Keratinocyte (primary cell): ENCODE results near the gene NANOS2. TPM values are rescaled to one million over a fixed set of nuclear protein-coding genes. Genes with fewer than 3 reads are reported as not detected.

Source experiments
- DNase-seq: peaks from one replicate; pipeline ENCODE4 v3.0.0-alpha.2; 2011; ENCODE audit warnings: low read depth, missing footprints, low spot score
- FAIRE-seq: peaks from 2 replicates; lab custom pipeline; 2011; peaks lifted over from hg19 to GRCh38; lab: Jason Lieb, UNC
- H2AFZ ChIP-seq: 2 replicates; pipeline ENCODE4 v1.6.0; 2012; ENCODE audit warnings: low read length, control low read depth, inconsistent platforms; ENCODE audit not compliant: control insufficient read depth
- H3K27ac ChIP-seq: 2 replicates; pipeline ENCODE4 v1.5.1; 2011; ENCODE audit warnings: low read length; ENCODE audit not compliant: control insufficient read depth, insufficient read depth
- H3K27me3 ChIP-seq: 3 replicates; pipeline ENCODE4 v1.6.0; 2011; ENCODE audit warnings: low read length; ENCODE audit not compliant: control insufficient read depth, insufficient read depth; ENCODE audit errors: extremely low read depth
- H3K36me3 ChIP-seq, 2 experiments: 2 replicates in 1 of 2; 3 replicates in 1 of 2; pipeline ENCODE4 v1.5.1; 2011; ENCODE audit warnings: low read length in 2 of 2, mild to moderate bottlenecking in 1 of 2; ENCODE audit not compliant: control insufficient read depth in 2 of 2, insufficient read depth in 2 of 2; ENCODE audit errors: extremely low read depth in 1 of 2
- H3K4me1 ChIP-seq: 3 replicates; pipeline ENCODE4 v1.5.1; 2011; ENCODE audit warnings: low read length; ENCODE audit not compliant: control insufficient read depth, insufficient read depth; ENCODE audit errors: extremely low read depth
- H3K4me2 ChIP-seq: 3 replicates; pipeline ENCODE4 v1.6.0; 2011; ENCODE audit warnings: low read depth, low read length; ENCODE audit not compliant: control insufficient read depth, insufficient read depth; ENCODE audit errors: extremely low read depth
- H3K4me3 ChIP-seq, 3 experiments: fragments of 200-600 bp in 1 of 3; sonication (generic) in 1 of 3; 2 replicates in 2 of 3; 3 replicates in 1 of 3; pipeline ENCODE4 v1.5.1; 2011 to 2016; ENCODE audit warnings: low read length in 3 of 3, mild to moderate bottlenecking in 3 of 3, control low read depth in 2 of 3, inconsistent platforms in 1 of 3, low read depth in 1 of 3, mixed read lengths in 1 of 3, mixed run types in 1 of 3, moderate library complexity in 1 of 3; ENCODE audit not compliant: control insufficient read depth in 2 of 3, insufficient read depth in 2 of 3; ENCODE audit errors: extremely low read depth in 1 of 3
- H3K79me2 ChIP-seq: 2 replicates; pipeline ENCODE4 v1.6.0; 2012; ENCODE audit warnings: low read length; ENCODE audit not compliant: control insufficient read depth, insufficient read depth
- H3K9ac ChIP-seq: 3 replicates; pipeline ENCODE4 v1.6.0; 2011; ENCODE audit warnings: low read length; ENCODE audit not compliant: control insufficient read depth, insufficient read depth; ENCODE audit errors: extremely low read depth
- H3K9me1 ChIP-seq: 3 replicates; pipeline ENCODE4 v1.6.0; 2011; ENCODE audit warnings: low read length; ENCODE audit not compliant: control insufficient read depth, insufficient read depth; ENCODE audit errors: extremely low read depth
- H3K9me3 ChIP-seq: 2 replicates; pipeline ENCODE4 v1.5.1; 2012; ENCODE audit warnings: low read depth, low read length; ENCODE audit not compliant: control insufficient read depth
- H4K20me1 ChIP-seq: 3 replicates; pipeline ENCODE4 v1.6.0; 2011; ENCODE audit warnings: low read length; ENCODE audit not compliant: control insufficient read depth, insufficient read depth; ENCODE audit errors: extremely low read depth
- CTCF ChIP-seq, 3 experiments: IDR thresholded peaks in 1 of 3; conservative IDR thresholded peaks in 1 of 3; optimal IDR thresholded peaks in 1 of 3; 2 replicates in 2 of 3; 3 replicates in 1 of 3; pipeline versions ENCODE3 to v1.5.1; 2011; ENCODE audit warnings: low read length in 3 of 3, mild to moderate bottlenecking in 3 of 3, moderate library complexity in 2 of 3, control low read depth in 1 of 3, inconsistent platforms in 1 of 3; ENCODE audit not compliant: insufficient read depth in 2 of 3; ENCODE audit errors: extremely low read depth in 1 of 3
- EZH2 ChIP-seq: IDR thresholded peaks from one replicate; pipeline ENCODE4 v1.6.1; 2012; ENCODE audit warnings: inconsistent platforms, mild to moderate bottlenecking, low read length, moderate library complexity
- dilution Hi-C: fragments of 300-500 bp; cut with MboI; formaldehyde crosslinking; loops from one replicate; pipeline ENCODE4 v1.7.0; 2020; ENCODE audit warnings: low sequenced_read_pairs; ENCODE audit not compliant: extremely low pct_ligation_motif_present
- polyA plus RNA-seq, 5 experiments: library from polyadenylated mRNA; depleted of rRNA in 3 of 5; stranded (reverse) in 3 of 5; stranded (forward) in 1 of 5; unstranded in 1 of 5; fragments of >200 nt; gene quantifications; 1 replicate in 1 of 5; 2 replicates in 3 of 5; 3 replicates in 1 of 5; pipeline versions ENCODE4 v1.2.1 to v1.2.3, GENCODE V29; 2011 to 2012; ENCODE audit warnings: missing spikeins in 2 of 5, low read depth in 1 of 5, low replicate concordance in 1 of 5

Gene NANOS2
- polyA plus RNA-seq, 1 donor (not counting 4 experiments of a cell fraction or from before 2014, with no cell fraction given): not detected

GRCh38 chr19:45878043-45878794 is 36.4 kb downstream of the NANOS2 start:
- no peak for FAIRE-seq
- H3K27ac ChIP-seq: no peak overlapping the region
- no peak for DNase-seq
- H3K9me1 ChIP-seq: no peaks in the 10 kb centered on the region
- TF ChIP-seq EZH2: no peak
- TF ChIP-seq CTCF (optimal IDR thresholded peaks at IDR 0.05 in 1 of 3, IDR thresholded peaks at IDR 0.05 in 1 of 3, conservative IDR thresholded peaks at IDR 0.05 in 1 of 3; ENCODE audit: extremely low read depth in 1 of 3, insufficient read depth in 2 of 3, low read length in 3 of 3): no peak
- no peaks in the 10 kb centered on the region for H3K9me3 ChIP-seq
- H4K20me1 ChIP-seq: no peaks in the 10 kb centered on the region
- dilution Hi-C loops: no loop called here
- H3K4me2 ChIP-seq: no peak overlapping the region
- H3K4me1 ChIP-seq: peaks cover 7% of the 10 kb centered on the region
- no peak overlapping the region for H3K4me3 ChIP-seq
- H2AFZ ChIP-seq: no peak overlapping the region
- no peak overlapping the region for H3K9ac ChIP-seq
- H3K36me3 ChIP-seq: no peaks in the 10 kb centered on the region
- H3K79me2 ChIP-seq: no peaks in the 10 kb centered on the region
- H3K27me3 ChIP-seq: peaks cover 23% of the 10 kb centered on the region

DNA sequence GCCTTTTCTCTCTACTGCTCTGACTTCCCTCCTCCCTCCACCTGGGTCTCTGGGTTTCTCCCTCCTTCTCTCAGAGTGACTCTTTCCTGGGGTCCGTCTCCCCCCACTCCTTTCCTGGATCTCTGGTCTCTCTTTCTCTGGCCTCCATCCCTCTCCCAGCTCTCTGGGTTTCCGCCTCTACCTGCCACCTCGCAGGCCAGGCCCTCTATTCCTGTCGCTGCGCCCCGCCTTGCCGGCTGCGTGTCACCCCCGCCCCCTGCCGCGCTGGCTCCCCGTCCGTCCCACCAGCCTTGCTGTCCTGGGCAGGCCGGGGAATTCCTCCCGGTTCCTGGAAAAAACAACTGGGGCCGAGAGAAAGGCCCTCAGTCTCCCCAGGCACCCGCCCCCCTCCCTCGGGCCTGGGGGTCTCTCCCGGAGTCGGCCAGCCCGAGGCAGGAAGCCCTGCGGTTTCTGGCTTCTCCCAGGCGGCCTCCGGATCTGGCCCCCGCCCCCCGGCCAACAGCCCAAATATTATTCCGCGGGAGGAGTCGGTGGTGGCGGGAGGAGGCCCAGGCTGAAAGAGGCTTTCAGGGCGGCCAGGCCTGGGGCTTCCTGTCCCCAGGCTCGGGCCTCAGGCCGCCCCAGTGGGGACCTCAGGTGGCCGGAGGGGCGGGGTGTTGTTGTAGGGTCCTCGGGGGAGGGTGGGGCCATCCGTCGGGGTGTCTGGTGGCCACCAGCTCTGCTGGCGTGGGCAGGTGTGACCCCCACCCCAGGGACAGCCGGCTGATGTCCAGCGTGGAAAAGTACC is 38.0 kb downstream of the NANOS2 start:
- no peaks in the 10 kb centered on the region for H3K79me2 ChIP-seq
- no peak overlapping the region for H3K4me3 ChIP-seq
- H3K9me3 ChIP-seq: no peaks in the 10 kb centered on the region
- no peak overlapping the region for H3K4me2 ChIP-seq
- peaks cover 16% of the 10 kb centered on the region for H3K27me3 ChIP-seq
- H3K9me1 ChIP-seq: no peaks in the 10 kb centered on the region
- no peak overlapping the region for H3K9ac ChIP-seq
- no peak for TF ChIP-seq CTCF (optimal IDR thresholded peaks at IDR 0.05 in 1 of 3, IDR thresholded peaks at IDR 0.05 in 1 of 3, conservative IDR thresholded peaks at IDR 0.05 in 1 of 3; ENCODE audit: extremely low read depth in 1 of 3, insufficient read depth in 2 of 3, low read length in 3 of 3)
- TF ChIP-seq EZH2: no peak
- no peak overlapping the region for H3K27ac ChIP-seq
- FAIRE-seq: no peak
- no peaks in the 10 kb centered on the region for H4K20me1 ChIP-seq
- H3K36me3 ChIP-seq: no peaks in the 10 kb centered on the region
- dilution Hi-C loops: no loop called here
- no peaks in the 10 kb centered on the region for H3K4me1 ChIP-seq
- peak overlapping the region; percentile 19 for H2AFZ ChIP-seq
- DNase-seq: no peak
